ENCODE measurements around the gene MRGPRF.

GRCh38 chr11:69017951-69018350 lies 4.9 kb upstream of the MRGPRF start:
- TF ChIP-seq EZH2 (IDR thresholded peaks at IDR 0.05; ENCODE audit: borderline replicate concordance, low read depth, low read length, severe bottlenecking) = no peak
- TF ChIP-seq CTCF (IDR thresholded peaks at IDR 0.05; ENCODE audit: borderline replicate concordance, extremely low read depth, low read length, poor library complexity, severe bottlenecking) = no peak
